ENCODE measurements around the gene EBF3. TPM values are rescaled to one million over a fixed set of nuclear protein-coding genes. Genes with fewer than 3 reads are reported as not detected.

Gene EBF3
- total RNA-seq, 4 donors from 2014 or later = 0.77 to 10.7 (median 6.0) TPM

GRCh38 chr10:129971381-129972144, 7.5 kb upstream of the EBF3 start:
- H3K9me3 ChIP-seq = no peaks in the 10 kb centered on the region
- H3K36me3 ChIP-seq = no peaks in the 10 kb centered on the region
- peaks cover 35 to 45% of the 10 kb centered on the region in 2 donors for H3K27me3 ChIP-seq
- peak overlapping the region in 1 of 2 donors; percentile 19 for H3K4me3 ChIP-seq
- TF ChIP-seq POLR2A (IDR thresholded peaks at IDR 0.05) = no peak
- TF ChIP-seq CTCF (IDR thresholded peaks at IDR 0.05) = peak; percentile 28 to 82 (median 76)
- intact Hi-C loops (cut with DNase I; ENCODE audit: low total_unique reads) = loop anchor here (5.0 kb wide), 1 partner anchor 939 kb away; no protein-coding TSS in a partner anchor
- H3K27ac ChIP-seq = no peak overlapping the region
- DNase-seq = peak in 1 of 2 donors; percentile 60
- H3K4me1 ChIP-seq = peaks cover 0 to 8% of the 10 kb centered on the region in 2 donors

GRCh38 chr10:129970465-129971364, 6.6 kb upstream of the EBF3 start:
- no peaks in the 10 kb centered on the region for H3K36me3 ChIP-seq
- no peak for DNase-seq
- intact Hi-C loops (cut with DNase I; ENCODE audit: low total_unique reads) = loop anchor here (5.0 kb wide), 1 partner anchor 938 kb away; no protein-coding TSS in a partner anchor
- H3K27ac ChIP-seq = no peak overlapping the region
- peaks cover 35 to 54% of the 10 kb centered on the region in 2 donors for H3K27me3 ChIP-seq
- H3K9me3 ChIP-seq = no peaks in the 10 kb centered on the region
- H3K4me3 ChIP-seq = no peak overlapping the region
- no peak for TF ChIP-seq POLR2A (IDR thresholded peaks at IDR 0.05)
- no peak for TF ChIP-seq CTCF (IDR thresholded peaks at IDR 0.05)
- H3K4me1 ChIP-seq = peaks cover 0 to 8% of the 10 kb centered on the region in 2 donors

GRCh38 chr10:129969911-129970464, 5.9 kb upstream of the EBF3 start:
- Histone ChIP-seq H3K4me1 (peaks cover 0 to 9% of the 10 kb centered on the region in 2 donors), H3K27ac (no peak overlapping the region), H3K36me3 (no peaks in the 10 kb centered on the region), H3K27me3 (peaks cover 40 to 59% of the 10 kb centered on the region in 2 donors), H3K9me3 (no peaks in the 10 kb centered on the region), H3K4me3 (no peak overlapping the region)
- intact Hi-C loops (cut with DNase I; ENCODE audit: low total_unique reads) = loop anchor here (5.0 kb wide), 1 partner anchor 938 kb away; no protein-coding TSS in a partner anchor
- TF ChIP-seq CTCF (IDR thresholded peaks at IDR 0.05) (no peak), POLR2A (IDR thresholded peaks at IDR 0.05) (no peak)
- DNase-seq = no peak

GRCh38 chr10:129969184-129969910, 5.3 kb upstream of the EBF3 start:
- no peak for TF ChIP-seq CTCF (IDR thresholded peaks at IDR 0.05)
- DNase-seq = no peak
- Histone ChIP-seq H3K36me3 (no peaks in the 10 kb centered on the region), H3K4me3 (no peak overlapping the region), H3K9me3 (no peaks in the 10 kb centered on the region), H3K4me1 (peaks cover 0 to 15% of the 10 kb centered on the region in 2 donors), H3K27ac (no peak overlapping the region), H3K27me3 (peaks cover 45 to 65% of the 10 kb centered on the region in 2 donors)
- intact Hi-C loops (cut with DNase I; ENCODE audit: low total_unique reads) = no loop called here
